Mucosa of rectum (tissue), 2 donors: ENCODE results near the gene CKAP5.

Experiments used
- H3K27ac ChIP-seq, 2 donors: one replicate each; pipeline ENCODE4 v1.7.0; 2013; ENCODE audit warnings: inconsistent platforms in 2 of 2, low read depth in 2 of 2, low read length in 2 of 2
- H3K27me3 ChIP-seq, 2 donors: one replicate each; pipeline ENCODE4 v1.7.0; 2013; ENCODE audit warnings: low read length in 2 of 2; ENCODE audit not compliant: control insufficient read depth in 2 of 2, insufficient read depth in 2 of 2
- H3K36me3 ChIP-seq, 2 donors: one replicate each; pipeline ENCODE4 v1.7.0; 2013; ENCODE audit warnings: low read length in 2 of 2; ENCODE audit not compliant: control insufficient read depth in 2 of 2, insufficient read depth in 2 of 2
- H3K4me1 ChIP-seq, 2 donors: one replicate each; pipeline ENCODE4 v1.7.0; 2013; ENCODE audit warnings: low read length in 2 of 2, mild to moderate bottlenecking in 1 of 2; ENCODE audit not compliant: control insufficient read depth in 2 of 2, insufficient read depth in 2 of 2
- H3K4me3 ChIP-seq, 2 donors: one replicate each; pipeline ENCODE4 v1.7.0; 2013; ENCODE audit warnings: low read length in 2 of 2
- H3K9ac ChIP-seq, 2 donors: one replicate each; pipeline ENCODE4 v1.7.0; 2013; ENCODE audit warnings: low read length in 2 of 2, low read depth in 1 of 2, mild to moderate bottlenecking in 1 of 2
- H3K9me3 ChIP-seq, 2 donors: one replicate each; pipeline ENCODE4 v1.7.0; 2013; ENCODE audit warnings: low read length in 2 of 2; ENCODE audit not compliant: control insufficient read depth in 2 of 2
- donor health status: healthy.
- donor health status: Normal muscosa, but diverticular disease.

CKAP5 gene

DNA sequence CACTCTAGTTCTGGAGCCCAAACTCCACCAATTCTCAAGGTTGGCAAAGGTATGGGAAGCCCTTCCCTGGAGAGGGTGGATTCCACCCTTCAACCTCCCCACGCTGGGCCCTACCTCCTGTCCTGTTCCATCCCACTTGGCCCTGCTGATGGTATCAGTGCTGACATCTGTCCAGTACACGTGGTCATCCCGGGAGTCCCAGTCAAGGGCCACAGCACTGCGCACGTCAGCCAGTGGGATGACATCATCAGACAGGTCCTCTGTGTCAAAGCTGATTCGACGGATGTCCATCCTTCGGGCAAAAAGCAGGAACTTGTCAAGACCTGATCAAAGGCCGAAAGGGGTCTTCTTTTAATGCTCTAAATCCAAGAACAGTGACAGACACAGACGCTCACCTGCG lies 40.1 kb upstream of the CKAP5 start:
- Histone ChIP-seq H3K36me3 (peaks cover 7 to 37% of the 10 kb centered on the region in 2 donors), H3K9ac (no peak overlapping the region), H3K27ac (no peak overlapping the region), H3K9me3 (no peaks in the 10 kb centered on the region), H3K27me3 (no peaks in the 10 kb centered on the region), H3K4me1 (no peaks in the 10 kb centered on the region), H3K4me3 (no peak overlapping the region)

DNA sequence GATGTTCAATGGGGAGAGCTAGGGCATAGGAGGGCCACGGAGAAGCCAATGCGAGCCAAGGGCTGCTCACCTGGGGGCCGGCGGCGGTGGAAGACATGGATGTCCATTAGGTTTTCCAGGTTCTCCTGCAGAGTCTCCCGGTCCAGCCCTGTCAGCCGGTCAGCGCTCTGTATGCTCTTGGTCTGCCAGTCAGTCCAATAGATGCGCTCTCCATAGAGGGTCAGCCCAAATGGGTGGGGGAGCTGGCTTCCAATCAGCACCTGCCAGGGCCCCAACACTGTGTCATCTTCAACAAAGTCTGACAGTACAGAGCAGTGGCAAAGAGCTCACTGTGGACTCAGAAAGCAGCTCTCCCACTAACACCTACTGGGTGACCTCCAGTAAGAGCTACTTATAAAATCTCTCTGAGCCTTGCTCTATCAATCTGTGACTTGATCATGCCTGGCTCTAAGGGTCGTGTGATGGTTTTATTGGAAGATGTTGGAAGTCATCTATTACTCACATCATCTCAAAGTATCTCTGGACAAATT lies 33.0 kb upstream of the CKAP5 start:
- H3K9ac ChIP-seq = no peak overlapping the region
- H3K36me3 ChIP-seq = peaks cover 20 to 35% of the 10 kb centered on the region in 2 donors
- H3K4me3 ChIP-seq = no peak overlapping the region
- H3K4me1 ChIP-seq = no peaks in the 10 kb centered on the region
- no peaks in the 10 kb centered on the region for H3K27me3 ChIP-seq
- no peak overlapping the region for H3K27ac ChIP-seq
- no peaks in the 10 kb centered on the region for H3K9me3 ChIP-seq

DNA sequence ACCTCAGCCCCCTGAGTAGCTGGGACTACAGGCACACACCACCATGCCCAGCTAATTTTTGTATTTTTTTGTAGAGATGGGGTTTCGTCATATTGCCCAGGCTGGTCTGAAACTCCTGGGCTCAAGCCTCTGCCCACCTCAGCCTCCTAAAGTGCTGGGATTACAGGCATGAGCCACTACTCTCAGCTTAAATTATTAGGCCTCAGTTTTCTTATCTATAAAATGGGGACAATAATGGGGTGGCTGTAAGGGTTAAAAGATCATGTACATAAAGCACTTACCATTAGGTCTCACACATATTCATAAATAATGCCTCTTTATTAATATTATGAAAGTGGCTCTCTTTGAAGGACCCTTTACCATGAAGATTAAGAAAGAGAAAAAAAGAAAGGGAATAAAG lies 31.5 kb upstream of the CKAP5 start:
- H3K4me1 ChIP-seq = no peaks in the 10 kb centered on the region
- peaks cover 29 to 36% of the 10 kb centered on the region in 2 donors for H3K36me3 ChIP-seq
- no peak overlapping the region for H3K4me3 ChIP-seq
- no peaks in the 10 kb centered on the region for H3K9me3 ChIP-seq
- no peak overlapping the region for H3K9ac ChIP-seq
- H3K27ac ChIP-seq = no peak overlapping the region
- no peaks in the 10 kb centered on the region for H3K27me3 ChIP-seq

DNA sequence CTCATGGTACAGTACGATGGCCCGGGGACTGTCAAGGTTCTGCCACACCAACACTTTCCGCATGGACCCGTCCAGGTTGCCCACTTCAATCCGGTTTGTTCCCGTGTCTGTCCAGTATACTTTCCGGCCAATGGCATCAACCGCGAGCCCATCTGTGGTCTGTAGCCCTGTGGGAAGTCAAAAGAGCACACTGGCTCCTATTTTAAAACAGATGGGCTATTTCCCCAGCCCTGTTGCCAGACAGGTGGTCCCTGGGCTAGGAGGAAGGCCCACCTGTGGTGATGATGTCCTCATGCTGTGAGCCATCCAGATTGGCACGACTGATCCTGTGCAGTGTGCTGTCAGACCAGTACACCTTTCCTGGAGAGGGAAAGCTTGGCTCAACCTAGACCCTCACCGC lies 30.4 kb upstream of the CKAP5 start:
- Histone ChIP-seq H3K36me3 (peaks cover 29 to 37% of the 10 kb centered on the region in 2 donors), H3K4me3 (no peak overlapping the region), H3K27ac (no peak overlapping the region)

DNA sequence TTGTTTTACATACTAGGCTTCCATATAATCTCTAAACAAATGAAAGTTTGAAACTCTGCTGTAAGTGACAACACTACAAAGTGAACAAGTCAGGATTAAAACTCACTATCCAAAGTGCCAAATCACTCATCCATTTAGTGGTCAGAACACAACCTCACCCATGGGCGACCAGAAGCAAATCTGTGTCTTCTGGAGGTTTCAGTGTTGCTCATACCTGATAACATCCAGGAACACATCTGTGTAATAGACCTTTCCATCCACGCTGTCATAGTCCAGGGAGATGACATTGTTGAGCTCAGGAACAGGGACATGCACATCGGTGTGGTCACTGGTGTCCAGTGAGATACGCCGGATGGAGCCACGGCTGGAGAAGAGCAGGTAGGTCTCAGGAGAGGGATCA lies 28.5 kb upstream of the CKAP5 start:
- Histone ChIP-seq H3K27ac (no peak overlapping the region), H3K4me3 (no peak overlapping the region), H3K4me1 (no peaks in the 10 kb centered on the region), H3K9me3 (no peaks in the 10 kb centered on the region), H3K27me3 (no peaks in the 10 kb centered on the region), H3K36me3 (peaks cover 29 to 41% of the 10 kb centered on the region in 2 donors), H3K9ac (no peak overlapping the region)

More for the DNA sequence above, 30.4 kb upstream of the CKAP5 start:
- Histone ChIP-seq H3K4me1 (no peaks in the 10 kb centered on the region), H3K9me3 (no peaks in the 10 kb centered on the region), H3K9ac (no peak overlapping the region), H3K27me3 (no peaks in the 10 kb centered on the region)

DNA sequence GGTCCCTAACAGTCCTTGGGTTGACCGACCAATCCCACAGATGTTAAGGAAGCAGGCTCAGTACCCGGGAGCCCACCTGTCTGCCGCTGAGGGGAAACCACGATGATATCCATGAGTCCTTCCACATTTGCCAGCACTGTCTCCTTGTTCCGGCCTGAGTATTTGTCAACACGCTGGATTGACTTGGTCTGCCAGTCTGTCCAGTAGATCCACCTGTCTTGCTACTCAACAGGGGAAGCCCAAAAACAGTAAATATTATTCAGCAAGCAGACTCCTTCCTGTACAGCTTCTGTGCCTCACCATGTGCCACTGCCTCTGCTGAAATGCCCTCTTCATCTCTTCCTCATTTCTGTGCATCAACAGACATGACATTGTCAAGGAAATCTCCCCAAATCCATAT lies 22.8 kb upstream of the CKAP5 start:
- Histone ChIP-seq H3K27me3 (no peaks in the 10 kb centered on the region), H3K4me3 (no peak overlapping the region), H3K9me3 (no peaks in the 10 kb centered on the region), H3K4me1 (no peaks in the 10 kb centered on the region), H3K27ac (no peak overlapping the region), H3K9ac (no peak overlapping the region), H3K36me3 (peaks cover 16 to 35% of the 10 kb centered on the region in 2 donors)

DNA sequence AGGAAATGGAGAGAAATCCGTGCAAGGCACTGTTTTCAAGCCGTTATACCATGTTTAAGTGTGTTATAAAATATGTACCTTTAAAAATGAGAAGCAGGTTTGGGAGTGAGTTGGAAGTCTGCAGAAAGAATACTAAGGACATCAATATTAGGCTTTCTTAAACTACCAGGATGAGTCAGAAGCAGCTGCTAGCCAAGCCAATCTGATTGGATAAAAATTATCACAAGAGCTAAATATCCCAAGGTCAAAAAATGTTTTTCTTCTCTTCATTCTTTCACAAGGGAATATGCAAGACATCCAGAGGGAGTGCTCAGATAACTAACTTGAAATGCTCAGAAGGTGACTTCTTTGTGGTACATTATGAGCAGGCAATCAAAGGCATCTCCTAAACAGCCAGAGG lies 19.3 kb upstream of the CKAP5 start:
- Histone ChIP-seq H3K27me3 (no peaks in the 10 kb centered on the region), H3K27ac (no peak overlapping the region), H3K9ac (no peak overlapping the region), H3K36me3 (peaks cover 10 to 20% of the 10 kb centered on the region in 2 donors), H3K4me3 (no peak overlapping the region), H3K9me3 (no peaks in the 10 kb centered on the region), H3K4me1 (no peaks in the 10 kb centered on the region)

DNA sequence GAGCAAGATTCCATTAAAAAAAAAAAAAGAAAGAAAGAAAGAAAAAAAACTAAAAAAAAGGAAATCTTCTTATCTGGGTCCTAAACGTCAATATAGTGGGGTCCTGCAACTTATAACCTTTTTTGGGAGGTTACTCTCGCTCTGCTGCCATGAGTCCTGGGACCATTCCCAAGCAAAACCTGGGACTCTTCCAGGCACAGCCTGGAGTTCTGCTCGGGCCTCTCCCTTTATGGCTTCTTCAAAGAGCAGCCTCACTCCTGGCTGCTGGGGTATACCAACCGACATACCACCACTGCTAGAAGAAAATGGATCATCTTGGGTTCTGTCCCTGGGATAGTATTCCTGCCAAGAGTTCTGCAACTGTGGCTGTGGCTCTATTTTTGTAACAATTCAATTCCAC lies 14.1 kb upstream of the CKAP5 start:
- Histone ChIP-seq H3K36me3 (peaks cover 12 to 16% of the 10 kb centered on the region in 2 donors), H3K4me1 (no peaks in the 10 kb centered on the region), H3K27me3 (no peaks in the 10 kb centered on the region), H3K27ac (no peak overlapping the region), H3K4me3 (no peak overlapping the region), H3K9me3 (no peaks in the 10 kb centered on the region), H3K9ac (no peak overlapping the region)

DNA sequence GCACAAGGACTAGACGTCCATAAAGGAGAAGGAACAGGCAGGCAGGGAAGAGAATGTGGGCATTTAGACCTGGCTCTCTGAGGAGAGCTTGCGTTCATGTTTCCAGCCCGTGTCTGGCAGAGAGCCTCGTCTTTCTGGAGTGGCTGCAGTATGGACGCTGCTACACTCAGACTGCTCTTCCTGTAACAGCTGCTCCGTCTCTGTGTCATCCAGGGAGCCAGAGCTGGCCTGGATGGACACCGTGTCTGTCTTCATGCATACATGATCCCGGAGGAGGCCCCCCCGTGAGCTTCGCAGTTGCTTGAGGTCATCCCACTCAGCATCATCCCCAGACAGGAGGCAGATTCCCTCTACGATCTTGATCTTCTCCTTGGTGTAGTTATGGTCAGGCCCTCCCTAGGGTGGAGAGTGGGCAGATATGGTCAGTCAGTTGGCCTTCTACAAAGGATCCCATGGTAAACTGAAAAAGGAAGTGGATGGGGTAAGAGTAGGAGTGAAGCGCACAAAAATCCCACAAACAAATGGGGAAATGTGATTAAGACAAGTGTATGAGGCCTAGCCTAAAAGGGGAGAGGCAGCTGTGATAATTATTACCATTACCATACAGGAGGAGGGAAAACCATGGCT lies 13.0 kb upstream of the CKAP5 start:
- Histone ChIP-seq H3K9ac (no peak overlapping the region), H3K36me3 (peaks cover 10 to 11% of the 10 kb centered on the region in 2 donors), H3K4me3 (no peak overlapping the region), H3K27ac (no peak overlapping the region), H3K27me3 (no peaks in the 10 kb centered on the region), H3K9me3 (no peaks in the 10 kb centered on the region), H3K4me1 (no peaks in the 10 kb centered on the region)

DNA sequence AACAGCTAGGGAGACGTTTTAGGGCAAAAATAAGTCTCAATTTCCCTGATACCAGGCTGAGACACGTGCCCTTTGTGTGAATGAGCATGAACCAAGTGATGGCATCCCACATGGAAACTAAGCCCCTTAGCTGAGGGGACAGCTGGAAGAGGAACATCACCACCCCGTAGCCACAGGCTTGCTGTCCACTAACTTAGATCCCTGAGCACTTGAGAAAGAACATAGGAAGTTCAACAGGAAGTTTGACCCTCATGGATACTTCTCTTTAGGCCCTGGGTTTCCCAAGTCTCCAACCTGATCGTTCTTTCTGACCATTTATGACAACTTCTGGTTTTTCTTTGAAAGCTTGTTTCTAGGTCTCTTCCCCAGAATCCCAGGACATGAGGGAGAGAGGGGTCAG lies 11.6 kb upstream of the CKAP5 start:
- Histone ChIP-seq H3K9me3 (no peaks in the 10 kb centered on the region), H3K4me3 (no peak overlapping the region), H3K27ac (peak overlapping the region; percentile 11 to 18), H3K27me3 (no peaks in the 10 kb centered on the region), H3K4me1 (no peaks in the 10 kb centered on the region), H3K36me3 (peaks cover 6 to 11% of the 10 kb centered on the region in 2 donors), H3K9ac (no peak overlapping the region)
